MCF 10A (cell line): Measurements from ENCODE around the gene RFX6. TPM values are rescaled to one million over a fixed set of nuclear protein-coding genes. Genes with fewer than 3 reads are reported as not detected.

Experiments used
- BruUV-seq: library from RNA; stranded (reverse); fragments of 400-500 nt; replicated peaks from 2 replicates; lab custom pipeline; 2021; lab: Mats Ljungman, UMichigan
- CTCF ChIA-PET: fragments of 300-600 bp; sonication (Branson Sonifier 250); formaldehyde crosslinking; extraction: SDS; loops from one replicate; lab custom pipeline; 2021; ENCODE audit warnings: antibody characterized with exemption, inconsistent platforms; lab: Yijun Ruan, JAX
- POLR2A ChIA-PET: fragments of 300-600, 350-650 bp; sonication (Branson Sonifier 250); formaldehyde crosslinking; extraction: SDS; loops from one replicate; lab custom pipeline; 2020; ENCODE audit warnings: antibody characterized with exemption, inconsistent platforms; lab: Yijun Ruan, JAX
- DNase-seq: peaks from one replicate; pipeline ENCODE4 v3.0.0-alpha.2; 2018; ENCODE audit not compliant: unreplicated experiment
- H3K27ac Mint-ChIP-seq: one replicate; pipeline ENCODE4 v1.8.0; 2022; ENCODE audit warnings: mild to moderate bottlenecking, low read depth, mixed read lengths; ENCODE audit not compliant: unreplicated experiment
- H3K27me3 Mint-ChIP-seq: one replicate; pipeline ENCODE4 v1.8.0; 2022; ENCODE audit warnings: mixed read lengths; ENCODE audit not compliant: insufficient read depth, unreplicated experiment
- H3K36me3 Mint-ChIP-seq: one replicate; pipeline ENCODE4 v1.8.0; 2022; ENCODE audit warnings: mild to moderate bottlenecking, moderate library complexity, mixed read lengths; ENCODE audit not compliant: insufficient read depth, unreplicated experiment
- H3K4me1 Mint-ChIP-seq: one replicate; pipeline ENCODE4 v1.8.0; 2022; ENCODE audit warnings: mixed read lengths; ENCODE audit not compliant: insufficient read depth, unreplicated experiment
- H3K4me3 Mint-ChIP-seq: one replicate; pipeline ENCODE4 v1.8.0; 2022; ENCODE audit warnings: mild to moderate bottlenecking, moderate library complexity, mixed read lengths; ENCODE audit not compliant: unreplicated experiment
- H3K9me3 Mint-ChIP-seq: one replicate; pipeline ENCODE4 v1.8.0; 2022; ENCODE audit warnings: mixed read lengths; ENCODE audit not compliant: unreplicated experiment
- CTCF ChIP-seq: fragments of 200-600 bp; IDR thresholded peaks from one replicate; pipeline ENCODE4 v1.8.0; 2022; ENCODE audit warnings: antibody characterized with exemption, mild to moderate bottlenecking; ENCODE audit not compliant: unreplicated experiment
- intact Hi-C: fragments of 100-400 bp; cut with micrococcal nuclease; formaldehyde crosslinking; loops from 2 replicates; pipeline ENCODE4 v1.14.1; 2022
- total RNA-seq: library from RNA; stranded (reverse); gene quantifications from 2 replicates; pipeline ENCODE4 v1.2.3, GENCODE V29; 2022

RFX6 gene
- total RNA-seq, 1 experiment from 2014 or later = not detected

- CTCF ChIA-PET = no interaction called here
- POLR2A ChIA-PET = no interaction called here
- no peaks in the 10 kb centered on the region for H3K9me3 Mint-ChIP-seq
- H3K27ac Mint-ChIP-seq = no peak overlapping the region
- H3K4me3 Mint-ChIP-seq = no peak overlapping the region
- H3K4me1 Mint-ChIP-seq = no peaks in the 10 kb centered on the region
- DNase-seq = no peak
- intact Hi-C loops = no loop called here
- peaks cover 6% of the 10 kb centered on the region for H3K36me3 Mint-ChIP-seq
- TF ChIP-seq CTCF = no peak
- no TSS peak for BruUV-seq
- peaks cover 68% of the 10 kb centered on the region for H3K27me3 Mint-ChIP-seq
Observed at GRCh38 chr6:116884530-116884929, 7.5 kb downstream of the RFX6 start.

GRCh38 chr6:116887168-116887567 lies 10.1 kb downstream of the RFX6 start:
- no peak for DNase-seq
- no TSS peak for BruUV-seq
- POLR2A ChIA-PET = no interaction called here
- intact Hi-C loops = no loop called here
- H3K27me3 Mint-ChIP-seq = peaks cover 89% of the 10 kb centered on the region
- H3K36me3 Mint-ChIP-seq = peaks cover 6% of the 10 kb centered on the region
- H3K27ac Mint-ChIP-seq = no peak overlapping the region
- CTCF ChIA-PET = no interaction called here
- no peaks in the 10 kb centered on the region for H3K4me1 Mint-ChIP-seq
- no peak for TF ChIP-seq CTCF
- H3K9me3 Mint-ChIP-seq = no peaks in the 10 kb centered on the region
- H3K4me3 Mint-ChIP-seq = no peak overlapping the region

- intact Hi-C loops = no loop called here
- CTCF ChIA-PET = no interaction called here
- DNase-seq = no peak
- POLR2A ChIA-PET = interaction anchor here (0.7 kb wide), 1 partner anchor 791 kb away, joined by 3 read pairs; no protein-coding TSS in a partner anchor
- H3K4me3 Mint-ChIP-seq = no peak overlapping the region
- no peaks in the 10 kb centered on the region for H3K4me1 Mint-ChIP-seq
- no TSS peak for BruUV-seq
- peaks cover 89% of the 10 kb centered on the region for H3K27me3 Mint-ChIP-seq
- peaks cover 6% of the 10 kb centered on the region for H3K36me3 Mint-ChIP-seq
- no peaks in the 10 kb centered on the region for H3K9me3 Mint-ChIP-seq
- no peak overlapping the region for H3K27ac Mint-ChIP-seq
- no peak for TF ChIP-seq CTCF
Observed at GRCh38 chr6:116887894-116888293, 10.9 kb downstream of the RFX6 start.

- no TSS peak for BruUV-seq
- no peaks in the 10 kb centered on the region for H3K4me1 Mint-ChIP-seq
- H3K9me3 Mint-ChIP-seq = no peaks in the 10 kb centered on the region
- intact Hi-C loops = no loop called here
- no peak overlapping the region for H3K27ac Mint-ChIP-seq
- DNase-seq = no peak
- no peak for TF ChIP-seq CTCF
- H3K4me3 Mint-ChIP-seq = no peak overlapping the region
- peaks cover 6% of the 10 kb centered on the region for H3K36me3 Mint-ChIP-seq
- CTCF ChIA-PET = interaction anchor here (0.6 kb wide), 1 partner anchor 21 kb away, joined by 3 read pairs; no protein-coding TSS in a partner anchor
- POLR2A ChIA-PET = no interaction called here
- peaks cover 89% of the 10 kb centered on the region for H3K27me3 Mint-ChIP-seq
Observed at GRCh38 chr6:116888732-116889360, 11.8 kb downstream of the RFX6 start.
